NCI-H187 (cell line): ENCODE results near the gene PLCXD3.

ENCODE experiments used
- DNase-seq, 2 experiments: peaks; one replicate each; lab custom pipeline; 2025; lab: John Stamatoyannopoulos, UW

PLCXD3 gene

DNA sequence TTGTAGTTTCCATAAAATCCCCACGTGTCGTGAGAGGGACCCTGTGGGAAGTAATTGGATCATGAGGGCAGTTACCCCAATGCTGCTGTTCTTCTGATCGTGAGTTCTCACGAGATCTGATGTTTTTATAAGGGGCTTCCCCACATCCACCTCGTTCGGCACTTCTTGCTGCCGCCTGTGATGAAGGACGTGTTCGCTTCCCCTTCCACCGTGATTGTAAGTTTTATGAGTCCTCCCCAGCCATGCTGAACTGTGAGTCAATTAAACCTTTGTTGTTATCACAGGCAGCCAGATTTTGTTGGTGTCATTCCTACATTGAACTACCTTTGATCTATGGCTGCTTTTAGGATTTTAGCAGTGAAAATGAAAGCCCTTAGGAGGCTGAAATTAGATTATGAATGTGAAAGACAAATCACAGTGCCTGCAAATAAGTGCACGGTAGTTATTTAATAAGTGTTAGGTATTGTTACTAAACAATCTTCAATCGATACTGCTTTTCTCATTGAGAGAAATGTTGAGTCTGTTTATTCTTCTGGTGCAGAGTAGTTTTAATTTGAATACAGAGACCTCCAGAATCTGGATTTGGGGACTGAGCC, 229.1 kb downstream of the PLCXD3 start:
- DNase-seq = no peak

DNA sequence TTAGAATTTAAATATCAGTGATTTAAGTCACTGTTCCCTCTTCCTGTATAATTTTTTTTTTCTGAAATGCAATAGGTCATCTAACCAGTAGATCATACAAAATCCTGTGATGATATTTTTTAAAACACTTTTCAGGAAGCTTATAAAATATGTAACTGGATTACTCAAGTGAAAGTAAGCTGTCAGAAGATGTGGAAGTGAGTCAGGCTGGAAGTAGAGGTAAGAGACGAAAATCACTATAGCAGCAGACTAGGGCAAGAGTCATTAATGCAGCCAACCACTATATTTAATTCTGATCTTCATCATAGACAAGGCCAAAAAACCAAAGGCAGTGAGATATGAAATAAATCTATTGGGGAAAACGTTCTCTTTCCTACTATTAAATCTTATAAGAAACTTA, 231.4 kb downstream of the PLCXD3 start:
- DNase-seq = no peak

DNA sequence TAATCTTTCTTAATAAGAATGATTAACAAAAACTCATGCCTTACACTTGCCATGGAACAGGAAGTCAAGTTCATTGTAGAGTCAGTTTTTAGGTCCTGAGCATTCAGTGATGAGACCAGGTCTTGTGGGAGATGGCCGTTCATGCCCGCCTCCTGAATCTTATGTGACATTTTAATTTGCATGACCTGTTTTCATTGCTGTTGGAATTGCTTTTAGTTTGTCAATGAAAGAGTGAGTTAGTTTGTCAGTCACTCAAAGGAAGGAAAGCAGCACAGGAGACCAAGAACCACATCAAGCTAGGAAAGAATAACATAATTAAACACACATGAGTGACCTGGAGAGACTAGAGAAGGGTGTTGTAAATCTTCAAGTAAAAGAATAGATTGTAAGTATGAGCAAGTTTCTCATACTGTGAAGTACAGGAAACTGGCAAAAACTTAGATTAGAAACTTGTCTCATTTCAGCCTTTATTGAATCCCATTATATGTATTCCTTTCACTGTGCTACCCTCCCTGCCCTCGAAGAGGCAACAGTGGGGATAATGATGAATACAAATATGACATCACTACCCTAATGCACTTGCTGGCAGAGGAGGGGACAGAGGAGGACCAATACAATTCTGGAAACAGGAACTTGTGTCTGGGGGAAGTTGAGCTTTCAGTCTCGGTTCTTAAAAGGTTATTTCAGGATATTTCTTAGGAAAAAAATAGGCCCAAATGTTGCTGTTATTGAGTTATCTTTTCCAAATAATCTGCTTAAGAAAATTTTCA, 232.7 kb downstream of the PLCXD3 start:
- DNase-seq = no peak

DNA sequence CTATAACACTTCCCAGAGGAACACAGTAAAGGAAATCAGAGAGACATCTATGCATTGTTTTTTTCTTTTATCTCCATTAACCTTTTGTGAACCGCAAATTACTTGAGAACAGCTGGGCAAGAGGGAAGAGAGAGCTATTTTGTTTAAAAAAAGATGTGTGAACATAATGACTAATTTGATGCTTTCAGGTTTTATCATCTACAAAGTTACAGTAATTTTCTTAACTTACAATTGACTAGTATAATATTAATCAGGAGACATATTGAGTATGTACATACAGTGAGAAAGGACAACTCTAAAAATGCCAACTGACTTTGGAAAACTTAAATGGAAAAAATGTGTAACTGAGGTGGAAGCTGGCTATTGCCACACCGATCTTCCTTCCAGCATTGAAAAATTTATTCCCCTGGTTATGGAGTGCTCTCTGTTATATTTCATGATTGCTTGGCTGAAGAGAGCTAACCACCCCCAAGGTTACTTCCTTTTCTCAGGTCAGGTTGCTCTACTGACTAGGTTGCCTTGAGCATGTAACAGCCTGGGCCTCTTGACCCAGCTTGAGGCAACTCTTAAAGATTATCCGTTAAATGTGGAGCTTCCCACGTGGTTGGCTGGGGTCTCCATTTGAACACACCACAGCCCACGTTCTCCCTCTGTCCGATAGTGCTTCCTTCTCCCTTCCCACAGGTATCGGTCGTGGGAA, 234.4 kb downstream of the PLCXD3 start:
- DNase-seq = no peak

DNA sequence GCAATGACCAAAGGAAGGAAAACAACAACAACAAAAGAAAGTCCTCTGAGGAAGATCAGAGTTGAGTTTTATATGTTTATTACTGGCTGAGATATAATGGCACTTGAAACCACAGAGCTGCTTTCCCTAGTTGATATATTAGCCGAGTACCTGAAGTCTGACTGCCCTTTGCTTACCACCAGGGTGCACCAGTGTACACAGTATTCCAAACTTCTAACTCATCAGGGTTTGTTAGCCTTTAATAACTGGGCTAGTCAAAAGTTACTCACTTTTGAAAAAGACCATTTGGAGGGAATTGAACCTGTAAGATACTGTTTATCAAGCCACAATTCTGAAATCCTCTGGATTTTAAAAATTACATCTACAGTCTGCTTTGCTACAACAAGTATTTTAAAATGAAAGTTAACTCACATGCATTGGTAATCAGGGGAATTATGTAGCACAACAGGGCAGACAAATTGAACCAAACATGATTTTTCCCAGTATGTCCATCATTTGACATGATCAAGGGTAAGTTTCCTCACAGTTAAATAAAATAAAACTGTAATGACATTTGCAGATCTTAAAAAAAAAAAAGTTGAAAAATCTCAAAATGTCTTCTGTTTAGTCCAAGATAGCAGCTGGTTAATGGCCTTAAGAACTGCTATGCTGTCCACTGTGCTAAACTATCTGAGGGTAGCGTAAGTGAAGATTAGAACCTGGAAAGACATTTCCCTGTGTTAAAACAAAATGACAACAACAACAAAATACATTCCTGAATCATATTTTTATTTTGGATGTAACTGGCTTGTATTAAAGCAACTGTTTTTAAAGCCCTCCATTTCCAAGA, 239.8 kb downstream of the PLCXD3 start:
- DNase-seq = no peak

DNA sequence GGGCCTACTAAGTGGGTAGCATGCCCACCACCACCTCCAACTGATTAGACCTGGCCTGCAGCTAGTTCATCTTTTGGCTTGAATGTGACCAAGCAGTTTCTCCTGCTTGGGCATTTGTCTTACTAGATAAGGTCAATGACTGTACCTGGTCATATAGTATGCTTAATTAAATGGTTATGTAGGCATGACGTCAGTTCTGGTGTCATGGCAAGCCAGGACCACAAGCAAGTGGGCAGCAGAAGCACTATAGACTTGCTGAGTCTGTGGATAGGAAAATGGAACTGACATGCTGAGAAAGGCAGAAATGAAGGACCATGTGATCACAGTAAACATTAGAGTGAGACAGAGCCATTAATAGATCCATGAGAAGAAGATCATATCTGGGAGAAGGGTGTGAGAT, 241.5 kb downstream of the PLCXD3 start:
- no peak for DNase-seq

DNA sequence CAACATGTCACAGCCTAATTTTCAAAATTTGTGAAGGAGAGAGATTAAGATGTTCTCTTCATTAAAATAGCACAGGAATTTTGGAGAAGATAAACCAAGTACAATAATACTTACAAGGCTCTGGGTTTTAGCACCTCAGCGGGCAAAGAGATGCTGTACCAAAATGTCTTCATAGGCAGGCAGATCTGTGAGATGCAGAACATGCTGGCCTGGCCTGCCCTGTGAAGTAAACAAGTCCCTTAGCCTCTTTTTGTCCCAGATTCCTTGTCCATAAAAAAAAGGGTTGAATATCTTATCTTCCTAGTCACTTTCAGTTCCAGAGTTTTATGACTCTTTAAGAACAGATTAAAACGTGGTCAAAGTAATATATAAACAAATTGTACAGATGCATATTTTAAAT, 244.0 kb downstream of the PLCXD3 start:
- DNase-seq = no peak

DNA sequence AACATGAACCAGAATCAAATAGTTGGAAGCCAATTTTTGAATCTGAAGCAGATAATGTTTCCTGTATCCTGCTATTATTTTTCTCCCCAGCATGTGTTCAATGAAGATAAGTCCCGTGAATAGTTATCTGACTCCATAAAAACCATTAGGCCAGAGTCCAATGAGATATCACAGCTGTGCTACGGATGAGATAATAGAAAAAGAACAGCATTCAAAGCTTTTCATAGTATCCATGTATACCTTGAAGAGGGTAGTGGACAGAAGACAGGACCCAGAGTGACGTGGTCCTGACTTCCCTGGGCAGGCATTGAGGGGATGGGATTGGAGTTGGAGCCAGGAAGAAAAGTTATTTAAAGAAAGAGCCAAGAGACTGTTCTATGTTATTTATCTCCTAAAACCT, 246.4 kb downstream of the PLCXD3 start:
- no peak for DNase-seq

DNA sequence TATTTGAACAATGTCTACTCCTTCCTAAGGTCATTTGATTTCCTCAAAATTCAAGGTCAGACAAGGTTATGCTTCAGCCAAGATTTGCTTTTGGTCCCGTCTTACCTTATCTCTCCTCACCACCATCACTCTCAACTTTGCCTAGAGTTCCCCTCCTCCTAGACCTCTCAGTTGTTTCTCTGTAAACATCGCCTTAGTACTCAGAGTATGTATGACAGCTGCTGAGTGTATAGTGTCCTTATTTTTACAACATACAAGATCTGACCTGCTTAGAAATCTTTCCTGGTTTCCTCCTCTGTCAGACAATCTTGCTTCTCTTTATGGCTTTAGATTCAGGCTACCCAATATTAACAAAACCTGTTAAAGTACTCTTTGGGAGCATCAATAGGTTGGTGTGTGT, 247.1 kb downstream of the PLCXD3 start:
- DNase-seq = no peak
